NB4 (cell line): ENCODE data around the gene LSM4.
A peak's percentile ranks its signal among the peaks of the same experiment; 100 is the strongest.

Experiments
- DNase-seq: peaks from one replicate; pipeline ENCODE4 v3.0.0; 2010; ENCODE audit warnings: low read depth
- H3K4me3 ChIP-seq: one replicate; pipeline ENCODE4 v1.5.1; 2011; ENCODE audit warnings: mild to moderate bottlenecking, low read depth, low read length, moderate library complexity
- MYC ChIP-seq: IDR thresholded peaks from 2 replicates; pipeline ENCODE4 v1.6.1; 2011; ENCODE audit warnings: low read depth, low read length
- POLR2A ChIP-seq: IDR thresholded peaks from 2 replicates; pipeline ENCODE4 v1.6.1; 2011; ENCODE audit warnings: mild to moderate bottlenecking; ENCODE audit not compliant: insufficient read length; ENCODE audit errors: extremely low read depth
- TF ChIP-seq, protein P1 (sequence below): IDR thresholded peaks from one replicate; pipeline ENCODE4 v1.5.1; 2012; ENCODE audit warnings: low read depth, low read length
- TF ChIP-seq, protein P2 (sequence below): IDR thresholded peaks from 2 replicates; pipeline ENCODE4 v1.6.1; 2011; ENCODE audit warnings: low read depth, low read length

The LSM4 gene

DNA sequence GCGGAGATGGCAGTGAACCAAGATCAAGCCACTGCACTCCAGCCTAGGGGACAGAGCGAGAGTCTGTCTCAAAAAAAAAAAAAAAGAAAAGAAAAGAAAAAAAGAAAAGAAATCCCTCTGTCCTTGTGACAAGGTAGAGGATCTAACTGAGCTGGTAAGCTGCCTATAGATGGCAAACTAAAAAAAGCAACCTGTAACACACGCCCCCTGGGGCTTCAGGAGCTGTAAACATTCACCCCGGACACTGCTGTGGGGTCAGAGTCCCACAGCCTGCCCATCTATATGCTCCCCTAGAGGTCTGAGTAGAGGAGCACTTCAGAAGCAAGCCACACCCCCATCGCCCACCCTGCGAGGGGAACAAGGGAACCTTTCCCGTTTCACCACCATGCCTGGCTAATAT lies 13.2 kb upstream of the LSM4 start:
- H3K4me3 ChIP-seq: no peak overlapping the region
- DNase-seq: no peak
- no peak for TF ChIP-seq MYC
- TF ChIP-seq, protein P1, sequence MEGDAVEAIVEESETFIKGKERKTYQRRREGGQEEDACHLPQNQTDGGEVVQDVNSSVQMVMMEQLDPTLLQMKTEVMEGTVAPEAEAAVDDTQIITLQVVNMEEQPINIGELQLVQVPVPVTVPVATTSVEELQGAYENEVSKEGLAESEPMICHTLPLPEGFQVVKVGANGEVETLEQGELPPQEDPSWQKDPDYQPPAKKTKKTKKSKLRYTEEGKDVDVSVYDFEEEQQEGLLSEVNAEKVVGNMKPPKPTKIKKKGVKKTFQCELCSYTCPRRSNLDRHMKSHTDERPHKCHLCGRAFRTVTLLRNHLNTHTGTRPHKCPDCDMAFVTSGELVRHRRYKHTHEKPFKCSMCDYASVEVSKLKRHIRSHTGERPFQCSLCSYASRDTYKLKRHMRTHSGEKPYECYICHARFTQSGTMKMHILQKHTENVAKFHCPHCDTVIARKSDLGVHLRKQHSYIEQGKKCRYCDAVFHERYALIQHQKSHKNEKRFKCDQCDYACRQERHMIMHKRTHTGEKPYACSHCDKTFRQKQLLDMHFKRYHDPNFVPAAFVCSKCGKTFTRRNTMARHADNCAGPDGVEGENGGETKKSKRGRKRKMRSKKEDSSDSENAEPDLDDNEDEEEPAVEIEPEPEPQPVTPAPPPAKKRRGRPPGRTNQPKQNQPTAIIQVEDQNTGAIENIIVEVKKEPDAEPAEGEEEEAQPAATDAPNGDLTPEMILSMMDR: no peak
- TF ChIP-seq, protein P2, sequence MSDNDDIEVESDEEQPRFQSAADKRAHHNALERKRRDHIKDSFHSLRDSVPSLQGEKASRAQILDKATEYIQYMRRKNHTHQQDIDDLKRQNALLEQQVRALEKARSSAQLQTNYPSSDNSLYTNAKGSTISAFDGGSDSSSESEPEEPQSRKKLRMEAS: no peak
- no peak for TF ChIP-seq POLR2A

DNA sequence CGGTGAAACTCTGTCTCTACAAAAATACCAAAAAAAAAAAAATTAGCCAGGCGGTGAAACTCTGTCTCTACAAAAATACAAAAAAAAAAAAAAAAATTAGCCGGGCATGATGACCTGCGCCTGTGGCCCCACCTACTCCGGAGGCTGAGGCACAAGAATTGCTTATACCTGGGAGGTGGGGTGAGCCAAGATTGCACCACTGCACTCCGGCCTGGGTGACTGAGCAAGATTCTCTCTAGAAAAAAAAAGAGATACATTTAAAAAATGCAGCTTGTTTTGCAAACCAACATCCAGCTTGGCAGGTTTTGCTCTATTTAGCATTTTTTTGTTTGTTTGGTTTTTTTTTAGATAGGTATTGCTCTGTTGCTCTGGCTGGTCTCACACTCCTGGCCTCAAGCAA lies 10.8 kb upstream of the LSM4 start:
- H3K4me3 ChIP-seq: no peak overlapping the region
- TF ChIP-seq MYC: no peak
- no peak for TF ChIP-seq POLR2A
- TF ChIP-seq, protein P2: no peak
- no peak for DNase-seq

DNA sequence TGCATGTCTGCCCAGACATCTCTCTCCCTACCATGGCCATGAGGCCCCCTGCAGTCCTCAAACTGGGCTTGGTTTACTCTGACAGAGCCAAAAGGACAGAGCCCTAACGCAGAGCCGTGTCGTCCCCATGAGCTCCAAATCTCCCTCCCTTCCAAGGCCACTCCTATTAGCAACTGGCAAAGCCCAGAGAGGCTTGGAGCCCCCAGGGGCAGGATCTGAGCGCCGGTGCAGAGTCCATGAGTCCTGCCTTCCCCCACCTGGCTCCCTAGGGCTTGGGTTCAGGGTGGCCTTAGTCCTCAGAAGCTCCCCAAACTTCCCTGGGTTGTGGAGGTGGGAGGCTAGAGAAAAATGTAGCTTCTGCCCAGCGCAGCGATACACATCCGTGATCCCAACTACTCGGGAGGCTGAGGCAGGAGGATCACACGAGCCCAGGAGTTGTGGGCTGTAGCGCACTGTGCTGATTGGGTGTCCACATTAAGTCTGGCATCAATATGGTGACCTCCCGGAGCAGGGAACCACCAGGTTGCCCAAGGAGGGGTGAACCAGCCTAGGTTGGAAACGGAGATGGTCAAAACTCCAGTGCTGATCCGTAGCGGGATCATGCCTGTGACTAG lies 10.1 kb upstream of the LSM4 start:
- DNase-seq: no peak
- no peak overlapping the region for H3K4me3 ChIP-seq
- no peak for TF ChIP-seq MYC
- TF ChIP-seq, protein P2: no peak
- TF ChIP-seq, protein P1: no peak
- TF ChIP-seq POLR2A: no peak

DNA sequence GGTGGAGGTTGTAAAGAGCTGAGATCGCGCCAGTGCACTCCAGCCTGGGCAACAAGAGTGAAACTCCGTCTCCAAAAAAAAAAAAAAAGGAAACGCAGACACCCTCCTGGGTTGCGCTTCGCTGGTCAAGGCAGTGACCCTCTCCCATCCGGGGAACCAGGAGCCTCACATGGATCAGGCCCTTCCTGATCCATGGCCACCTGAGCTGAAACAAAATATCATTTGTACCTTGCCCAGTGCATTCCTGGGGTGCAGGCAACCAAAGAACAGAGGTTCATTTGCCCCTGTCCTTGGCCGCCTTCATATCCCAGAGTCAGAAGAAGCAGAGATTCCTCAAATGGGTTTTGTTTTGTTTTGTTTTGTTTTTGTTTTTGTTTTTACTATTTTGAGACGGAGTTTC lies 8.0 kb upstream of the LSM4 start:
- no peak for TF ChIP-seq POLR2A
- TF ChIP-seq, protein P2: no peak
- TF ChIP-seq, protein P1: no peak
- TF ChIP-seq MYC: no peak
- DNase-seq: no peak

DNA sequence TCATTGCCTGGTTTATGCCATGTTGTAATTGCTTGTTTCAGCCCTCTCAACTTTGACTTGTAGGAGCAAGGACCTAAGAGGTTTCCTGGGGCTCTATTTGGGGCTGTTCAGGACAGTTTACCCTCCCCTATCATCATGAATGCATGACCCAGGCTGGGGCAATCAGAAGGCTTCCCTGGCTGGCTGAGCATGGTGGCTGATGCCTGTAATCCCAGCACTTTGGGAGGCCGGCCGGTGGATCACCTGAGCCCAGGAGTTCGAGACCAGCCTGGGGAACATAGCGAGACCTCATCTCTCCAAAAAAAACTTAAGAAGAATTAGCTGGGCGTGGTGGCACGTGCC lies 6.1 kb upstream of the LSM4 start:
- no peak for DNase-seq
- TF ChIP-seq POLR2A (no peak), MYC (no peak)
- TF ChIP-seq, protein P1: no peak
- TF ChIP-seq, protein P2: no peak
- peak overlapping the region; percentile 27 for H3K4me3 ChIP-seq

More for the DNA sequence above, 8.0 kb upstream of the LSM4 start:
- H3K4me3 ChIP-seq: no peak overlapping the region

DNA sequence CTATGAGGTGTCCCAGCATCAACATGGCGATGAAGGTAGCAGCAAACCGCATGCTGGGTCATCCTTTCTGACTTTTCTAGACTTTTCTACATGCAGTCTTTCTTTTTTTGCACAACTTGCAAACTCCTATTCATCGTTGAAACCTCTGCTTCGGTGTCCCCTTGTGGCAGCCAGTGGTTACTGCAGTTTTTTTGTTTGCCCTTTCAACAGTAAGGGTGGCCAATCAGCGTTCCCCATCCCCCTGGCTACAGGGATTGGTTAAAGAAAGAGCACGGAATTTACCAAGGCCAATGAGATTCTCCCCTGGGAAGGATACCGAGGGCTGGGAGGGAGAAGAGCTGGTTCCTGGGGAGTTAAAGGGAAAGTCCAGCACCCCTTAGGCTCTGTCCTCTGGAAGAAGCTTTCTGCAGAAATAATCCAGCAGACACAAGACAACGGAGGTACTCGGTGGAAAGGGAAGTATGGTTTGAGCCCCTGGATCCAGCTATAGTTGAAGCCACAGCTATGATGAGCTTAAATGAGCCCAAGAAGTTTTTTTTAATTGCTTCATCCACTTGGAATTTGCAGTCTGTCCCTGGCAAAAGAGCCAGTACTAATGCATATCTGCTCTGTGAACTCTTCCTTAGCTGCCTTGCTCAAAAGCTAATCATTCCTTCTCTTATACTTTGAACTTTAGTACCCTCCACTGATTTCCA lies 5.6 kb upstream of the LSM4 start:
- peak; percentile 33; the same call in 1 of the 2 replicates for TF ChIP-seq MYC
- TF ChIP-seq, protein P2: peak; percentile 49
- TF ChIP-seq, protein P1: peak; percentile 91
- peak; percentile 18 for TF ChIP-seq POLR2A
- DNase-seq: peak; percentile 95
- H3K4me3 ChIP-seq: peak overlapping the region; percentile 27
